ENCODE data around the gene ALDOB.

The ALDOB gene
- total RNA-seq: 0 to 0.07 reads per million in 2 donors

GRCh38 chr9:101435601-101436079, at the start of gene ALDOB:
ALDOB (minus strand) TSS chr9:101435774; CDS start chr9:101430887, 4,887 bp downstream.
- DNase-seq: no peak

DNA sequence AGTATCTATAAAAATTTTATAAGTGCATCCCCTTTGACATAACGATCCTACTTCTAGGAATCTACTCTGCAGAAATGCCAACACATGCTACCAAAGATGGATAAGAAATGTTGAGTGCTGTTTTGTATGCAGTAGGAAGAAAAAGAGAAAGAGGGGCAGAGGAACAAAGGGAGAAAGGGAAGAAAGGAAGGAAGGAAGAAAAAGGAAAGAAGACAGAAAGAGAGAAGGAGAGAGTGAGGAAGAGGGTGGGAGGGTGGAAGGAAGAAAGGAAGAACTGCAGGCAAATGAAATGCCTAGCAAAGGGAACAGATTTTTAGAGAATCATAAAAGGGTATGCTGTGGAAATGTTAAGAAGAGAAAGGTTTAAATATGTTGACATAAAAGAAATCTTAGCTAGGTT, 48.5 kb upstream of the ALDOB start:
- DNase-seq: no peak

DNA sequence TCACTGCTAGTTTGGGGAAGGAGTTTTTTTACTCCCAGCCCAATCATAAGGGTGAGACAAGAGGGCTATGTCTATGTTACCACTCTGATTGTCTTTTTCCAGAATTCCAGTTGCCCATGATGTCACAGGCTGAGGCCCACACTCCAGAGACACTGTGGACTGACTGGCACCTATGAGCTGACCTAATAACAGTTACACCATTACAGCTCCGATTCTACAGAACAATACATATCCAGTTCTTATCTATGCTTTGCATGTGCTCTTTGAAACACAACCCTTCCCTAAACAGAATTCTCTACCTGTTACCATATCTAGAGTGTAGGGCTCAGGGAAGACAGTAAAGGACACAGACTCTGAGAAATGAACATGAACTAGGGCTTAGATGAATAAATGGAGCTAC, 45.7 kb upstream of the ALDOB start:
- no peak for DNase-seq

- DNase-seq: no peak
These were observed 44.8 kb upstream of the ALDOB start for GRCh38 chr9:101480386-101480785.

DNA sequence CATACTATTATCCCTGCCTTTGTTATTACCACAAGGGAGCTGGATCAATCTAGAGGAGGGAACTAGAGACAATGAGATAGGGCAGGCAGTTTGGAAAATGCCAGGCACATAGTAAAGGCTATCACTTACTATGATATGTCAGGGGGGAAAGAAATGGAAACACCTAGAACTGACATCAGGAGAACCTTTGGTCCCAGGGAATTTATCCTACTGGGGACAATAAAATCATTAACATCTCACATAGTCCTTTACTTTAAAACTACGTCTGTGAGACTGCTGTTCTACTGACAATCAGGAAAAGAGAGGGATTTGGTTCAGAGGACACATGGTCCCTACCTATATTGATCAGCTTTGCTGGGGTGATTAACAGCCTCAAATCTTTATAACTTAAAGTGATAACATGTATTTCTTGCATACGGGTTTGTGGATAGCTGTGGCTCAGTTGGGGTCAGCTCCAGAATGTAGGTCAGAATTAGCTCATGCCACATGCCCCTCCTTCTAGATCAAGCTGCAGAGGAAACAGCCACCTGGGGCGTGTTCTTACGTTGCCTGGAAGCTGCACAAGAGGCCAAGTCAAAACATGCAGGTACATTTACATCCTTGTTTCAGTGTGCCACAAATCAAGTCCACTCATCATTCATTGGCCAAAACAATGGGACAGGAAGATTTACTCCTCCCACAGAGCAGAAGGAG, 43.9 kb upstream of the ALDOB start:
- no peak for DNase-seq

DNA sequence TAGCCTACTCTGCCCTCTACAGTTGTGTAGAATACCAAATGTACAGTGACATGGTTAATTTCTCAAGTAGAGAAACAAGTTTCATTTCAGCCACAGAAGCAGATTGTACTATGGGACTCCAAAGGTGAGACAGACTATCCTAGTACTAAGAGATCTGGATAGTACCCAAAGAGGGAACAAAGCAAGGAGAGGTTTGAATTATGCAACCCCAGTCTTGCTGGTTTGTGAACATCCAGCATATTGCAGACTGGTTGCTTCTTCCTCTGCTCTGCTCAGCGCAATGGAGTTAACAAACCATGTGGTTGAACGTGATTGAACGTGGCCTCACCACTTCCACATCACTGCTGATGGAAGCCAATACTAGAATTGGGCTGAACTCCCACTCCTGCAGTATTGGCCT, 43.3 kb upstream of the ALDOB start:
- no peak for DNase-seq

GRCh38 chr9:101478444-101478843, 42.9 kb upstream of the ALDOB start:
- DNase-seq: no peak

GRCh38 chr9:101477736-101478135, 42.2 kb upstream of the ALDOB start:
- no peak for DNase-seq

- no peak for DNase-seq
These were observed 41.6 kb upstream of the ALDOB start for GRCh38 chr9:101477214-101477613.

DNA sequence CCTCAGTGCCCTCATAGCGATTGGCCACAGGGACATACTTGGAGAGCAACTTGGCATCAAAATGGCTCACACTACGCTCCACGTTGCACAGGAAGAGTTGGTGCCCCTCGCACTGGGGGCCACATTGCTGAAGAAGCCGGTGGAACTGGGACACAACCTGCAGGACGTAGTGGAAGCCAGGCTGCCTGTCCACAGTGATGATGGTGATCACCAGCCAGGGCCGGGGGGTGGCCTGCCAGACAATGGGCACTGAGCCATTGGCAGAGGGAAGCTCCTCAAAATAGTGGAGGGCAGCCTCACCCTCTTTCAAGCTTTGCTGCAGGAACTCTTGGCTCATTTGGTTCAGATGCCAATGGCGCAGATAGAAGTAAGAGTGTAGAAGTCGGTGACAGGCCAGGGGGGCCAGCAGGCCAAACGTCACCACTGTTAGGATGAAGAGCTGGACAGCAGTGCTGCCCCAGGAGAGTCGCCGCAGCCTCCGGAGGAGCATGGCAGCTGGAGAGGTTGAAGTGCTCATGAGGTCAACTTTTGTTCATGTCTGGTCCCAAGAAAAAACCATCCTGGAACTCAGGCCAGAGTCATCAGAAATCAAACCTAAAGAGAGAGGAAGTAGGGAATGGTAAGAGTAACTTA, 41.1 kb upstream of the ALDOB start:
- no peak for DNase-seq

DNA sequence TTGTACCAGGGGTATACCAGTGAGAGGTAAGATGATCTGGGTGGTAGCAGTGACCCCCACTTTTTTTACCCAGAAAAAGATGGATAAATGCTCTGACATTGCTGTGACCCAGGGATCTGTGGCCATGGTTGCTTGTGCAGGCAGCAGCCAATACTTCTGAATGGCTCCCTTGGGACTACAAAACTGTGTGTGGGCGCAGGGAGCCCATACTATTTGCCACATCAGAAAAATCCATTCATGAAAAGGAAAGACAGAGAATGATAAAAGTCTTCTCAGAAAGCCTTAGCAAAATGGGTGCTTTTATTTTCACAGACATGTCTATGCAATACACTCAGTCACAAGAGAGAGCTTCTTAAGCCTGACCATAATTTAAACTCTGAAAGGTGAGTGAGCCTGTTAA, 37.3 kb upstream of the ALDOB start:
- DNase-seq: no peak

DNA sequence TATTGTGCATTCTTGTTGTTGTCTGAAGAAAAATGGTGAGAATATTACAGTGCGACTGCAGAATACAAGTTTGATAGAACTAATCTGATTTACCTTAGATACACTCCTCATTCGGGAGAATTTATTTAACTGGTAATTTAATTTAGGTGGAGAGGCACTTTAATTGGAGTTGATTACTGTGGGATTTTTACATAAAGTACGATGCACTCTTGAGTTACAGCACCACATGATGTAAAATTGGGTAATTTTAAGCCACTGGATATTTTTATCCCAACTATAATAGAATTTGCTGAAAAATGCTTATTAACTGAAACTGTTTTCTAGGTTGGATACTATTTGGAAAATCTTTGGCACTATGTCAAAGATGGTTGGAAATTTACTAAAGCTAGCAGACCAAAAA, 35.4 kb upstream of the ALDOB start:
- no peak for DNase-seq

GRCh38 chr9:101470021-101470420, 34.4 kb upstream of the ALDOB start:
- no peak for DNase-seq

DNA sequence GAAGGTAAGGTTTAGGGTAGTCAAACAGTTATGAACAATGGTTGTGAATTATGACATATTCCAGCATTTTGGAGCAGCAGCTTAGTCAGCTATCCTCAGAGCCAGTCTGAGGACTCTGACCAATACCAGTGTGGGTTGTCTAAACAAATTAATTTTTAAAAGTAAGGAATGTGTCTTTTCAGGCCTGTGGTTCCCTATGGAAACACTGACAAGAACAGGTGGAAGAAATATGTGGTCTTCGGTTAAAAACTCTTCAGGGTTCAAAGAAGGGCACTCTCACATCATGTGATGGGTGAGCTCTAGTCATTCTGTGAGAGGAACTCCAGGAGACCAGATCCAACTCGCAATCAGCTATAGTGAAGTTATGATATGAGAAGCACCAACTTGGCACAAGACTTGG, 33.5 kb upstream of the ALDOB start:
- DNase-seq: no peak

DNA sequence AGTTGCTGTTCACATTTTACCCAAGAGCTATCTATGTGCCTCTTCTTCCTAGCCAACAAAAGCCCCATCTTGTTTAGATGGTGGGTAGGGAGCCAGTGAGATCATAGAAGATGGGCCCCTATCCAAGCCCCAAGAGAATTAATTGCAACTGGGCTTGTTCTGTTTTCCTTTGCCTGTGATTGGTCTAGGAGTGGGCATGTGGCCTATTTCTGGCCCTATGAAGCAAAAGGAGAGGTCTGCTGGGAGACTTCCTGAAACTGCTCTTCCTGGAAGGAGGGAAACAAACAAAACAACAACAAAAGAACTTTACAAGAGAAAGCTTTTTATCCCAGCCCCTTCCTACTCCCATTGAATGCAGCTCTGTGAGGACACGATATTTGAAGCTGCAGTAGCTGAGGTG, 32.5 kb upstream of the ALDOB start:
- no peak for DNase-seq

- no peak for DNase-seq
These were observed 32.1 kb upstream of the ALDOB start for GRCh38 chr9:101467690-101468089.

GRCh38 chr9:101466863-101467262, 31.3 kb upstream of the ALDOB start:
- no peak for DNase-seq

DNA sequence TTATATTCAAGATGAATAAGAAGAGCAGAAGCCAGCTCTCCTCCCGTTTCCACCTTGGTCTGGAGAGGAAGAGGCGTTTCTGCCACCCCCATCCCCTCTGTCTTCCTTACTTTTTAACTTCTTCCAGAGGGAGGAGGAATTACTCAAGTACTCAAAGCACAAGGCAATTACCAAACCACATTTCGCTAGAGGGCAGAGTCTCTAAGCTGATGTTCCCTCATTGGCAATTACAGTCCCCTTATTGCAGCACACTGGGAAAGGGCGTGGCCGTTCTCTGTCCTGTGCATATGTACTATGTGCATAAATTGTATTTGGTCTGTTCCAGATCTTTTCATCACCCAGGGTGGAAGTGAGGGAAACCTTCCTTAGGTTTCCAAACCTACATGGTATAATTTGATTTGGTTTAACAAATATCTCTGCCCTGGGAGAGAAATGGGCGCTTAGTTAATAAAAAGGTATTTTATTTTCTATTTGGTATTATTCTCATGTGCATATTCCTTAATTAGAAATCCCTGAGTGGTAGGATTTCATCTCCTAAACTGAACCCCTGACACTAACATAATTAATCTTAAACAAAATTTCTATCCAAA, 29.8 kb upstream of the ALDOB start:
- DNase-seq: no peak

- DNase-seq: no peak
These were observed 27.8 kb upstream of the ALDOB start for GRCh38 chr9:101463397-101463796.

DNA sequence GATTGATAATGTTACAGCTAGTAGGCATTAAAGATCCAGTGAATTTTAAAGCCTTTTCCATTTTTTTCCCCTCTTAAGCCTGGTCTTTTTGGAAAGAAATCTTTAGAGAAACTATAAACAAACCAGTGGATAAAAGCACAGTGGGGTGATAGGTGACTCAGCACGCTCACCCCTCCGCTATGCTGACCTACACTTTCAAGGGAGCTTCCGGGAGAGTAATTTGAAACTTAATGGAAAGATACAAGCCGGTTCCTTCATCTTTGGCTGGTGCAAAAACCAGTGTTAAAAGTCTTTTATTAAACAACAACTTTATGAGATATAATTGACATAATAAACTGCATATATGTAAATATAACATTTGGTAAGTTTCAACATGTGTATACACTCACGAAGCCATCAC, 27.0 kb upstream of the ALDOB start:
- no peak for DNase-seq

DNA sequence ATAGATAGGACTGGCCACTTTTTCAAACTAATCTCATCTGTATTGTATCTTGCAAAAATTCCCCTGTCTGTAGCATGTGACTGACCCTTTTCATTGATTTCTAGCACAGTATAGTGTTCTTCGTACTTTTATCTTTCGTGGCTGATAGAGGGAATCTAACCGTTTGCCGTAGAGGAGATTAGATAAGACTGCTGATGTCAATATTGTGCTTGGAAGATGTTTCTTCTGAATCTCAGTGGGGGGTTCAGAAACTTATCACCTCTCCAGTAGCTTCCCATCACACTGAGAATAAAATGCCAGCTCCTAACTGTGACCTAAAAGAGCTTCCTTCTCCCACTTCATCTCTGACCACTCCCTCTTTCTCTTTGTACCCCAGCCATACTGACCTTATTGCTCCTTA, 25.4 kb upstream of the ALDOB start:
- no peak for DNase-seq

- DNase-seq: no peak
These were observed 23.5 kb upstream of the ALDOB start for GRCh38 chr9:101458963-101459631.

DNA sequence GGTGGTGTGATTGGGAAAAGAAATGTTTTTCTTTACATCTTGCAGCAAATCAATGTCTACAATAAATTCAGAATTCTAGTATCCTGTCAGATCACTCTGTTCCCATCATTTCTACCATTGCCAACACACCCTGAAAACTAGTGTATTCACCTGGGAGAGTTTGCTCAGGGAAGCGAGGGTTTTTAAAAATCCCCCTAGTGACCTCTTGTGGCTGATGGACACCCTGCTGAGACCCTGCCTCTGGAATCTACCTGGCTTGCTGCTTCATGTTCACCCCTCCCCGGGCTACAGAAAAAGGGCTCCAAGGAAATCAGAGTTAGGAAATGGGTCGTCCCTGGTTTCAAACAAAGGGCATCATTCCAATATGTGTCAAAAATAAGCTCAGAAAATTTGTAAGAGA, 21.4 kb upstream of the ALDOB start:
- DNase-seq: no peak
